ENCODE results near the gene THRB. TPM values are rescaled to one million over a fixed set of nuclear protein-coding genes. Genes with fewer than 3 reads are reported as not detected.

Gene THRB
- total and polyA plus RNA-seq, 7 experiments from 2014 or later, result 0.05 to 1.0 (median 0.16) TPM; not detected in 4

DNA sequence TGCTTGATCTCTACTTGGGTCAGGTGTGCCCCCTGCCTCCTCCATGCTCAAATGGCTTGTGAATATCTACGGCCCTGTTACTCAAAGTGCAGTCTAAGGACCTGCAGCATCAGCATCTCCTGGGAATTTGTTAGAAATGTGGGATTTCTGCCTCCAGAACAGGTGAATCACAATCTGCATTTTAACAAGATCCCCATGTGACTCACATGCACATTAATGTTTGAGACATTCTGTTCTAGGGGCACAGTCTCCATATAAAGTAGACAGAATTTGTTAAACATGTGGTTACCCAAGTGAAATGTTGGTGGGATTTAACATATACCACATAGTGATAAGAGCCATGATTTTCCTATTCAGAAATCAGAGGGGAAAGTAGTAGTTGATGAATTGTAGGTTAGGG lies 293.3 kb downstream of the THRB start:
- H3K27me3 ChIP-seq (ENCODE audit: control insufficient read depth in 2 of 2, insufficient read depth in 2 of 2, low read length in 2 of 2), result no peaks in the 10 kb centered on the region
- no peaks in the 10 kb centered on the region for H3K9me3 ChIP-seq (ENCODE audit: control insufficient read depth in 2 of 3, low read length in 3 of 3)
- peaks cover 7 to 25% (median 10%) of the 10 kb centered on the region in 5 donors for H3K27me3 Mint-ChIP-seq
- no peaks in the 10 kb centered on the region for H3K4me1 ChIP-seq (ENCODE audit: control insufficient read depth in 2 of 2, insufficient read depth in 2 of 2, low read length in 2 of 2)
- ATAC-seq (no peak), DNase-seq (no peak)
- no peaks in the 10 kb centered on the region for H3K36me3 ChIP-seq (ENCODE audit: control insufficient read depth in 2 of 3, insufficient read depth in 3 of 3, low read length in 3 of 3)
- ChIA-PET POLR2A (interaction anchor here (0.6 kb wide), 1 partner anchor 11 kb away, joined by 4 read pairs; no protein-coding TSS in a partner anchor), CTCF (no interaction called here)
- H3K4me3 Mint-ChIP-seq, result no peak overlapping the region
- no peaks in the 10 kb centered on the region for H3K4me1 Mint-ChIP-seq
- peaks cover 0 to 7% (median 1%) of the 10 kb centered on the region in 11 donors for H3K9me3 Mint-ChIP-seq
- peaks cover 0 to 1% (median 0%) of the 10 kb centered on the region in 5 donors for H3K36me3 Mint-ChIP-seq
- intact Hi-C loops (cut with micrococcal nuclease), result no loop called here
- H3K27ac ChIP-seq (ENCODE audit: low read depth, low read length), result no peak overlapping the region
- no peak overlapping the region for H3K4me3 ChIP-seq (ENCODE audit: low read length)
- H3K27ac Mint-ChIP-seq, result no peak overlapping the region

DNA sequence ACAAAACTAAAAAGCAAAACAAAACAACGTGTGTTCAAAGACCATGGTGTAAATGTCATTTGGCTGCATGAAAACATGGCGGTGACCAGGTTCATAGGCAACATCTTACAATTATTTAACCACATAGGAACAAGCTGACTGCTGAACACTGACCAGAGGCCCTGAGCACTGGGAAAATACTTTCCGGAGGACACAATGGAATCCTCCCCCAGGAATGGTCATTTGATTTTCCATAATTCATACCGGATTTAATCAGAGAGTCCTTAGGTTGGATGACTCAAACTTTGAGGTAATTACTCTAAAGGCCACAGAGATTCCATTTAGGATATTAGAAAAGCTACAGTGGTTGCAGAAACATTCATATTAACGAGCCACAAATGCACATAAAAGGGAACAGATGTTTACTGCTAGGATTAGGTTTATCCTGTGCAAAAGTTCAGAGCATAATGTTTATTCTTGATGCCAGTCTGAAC lies 294.8 kb downstream of the THRB start:
- no peaks in the 10 kb centered on the region for H3K4me1 ChIP-seq (ENCODE audit: control insufficient read depth in 2 of 2, insufficient read depth in 2 of 2, low read length in 2 of 2)
- no peaks in the 10 kb centered on the region for H3K9me3 ChIP-seq (ENCODE audit: control insufficient read depth in 2 of 3, low read length in 3 of 3)
- no peaks in the 10 kb centered on the region for H3K4me1 Mint-ChIP-seq
- DNase-seq (no peak), ATAC-seq (no peak)
- no peaks in the 10 kb centered on the region for H3K27me3 ChIP-seq (ENCODE audit: control insufficient read depth in 2 of 2, insufficient read depth in 2 of 2, low read length in 2 of 2)
- H3K27ac Mint-ChIP-seq, result no peak overlapping the region
- H3K36me3 Mint-ChIP-seq, result no peaks in the 10 kb centered on the region
- ChIA-PET POLR2A (no interaction called here), CTCF (no interaction called here)
- H3K36me3 ChIP-seq (ENCODE audit: control insufficient read depth in 2 of 3, insufficient read depth in 3 of 3, low read length in 3 of 3), result no peaks in the 10 kb centered on the region
- H3K27ac ChIP-seq (ENCODE audit: low read depth, low read length), result no peak overlapping the region
- no peak overlapping the region for H3K4me3 ChIP-seq (ENCODE audit: low read length)
- H3K27me3 Mint-ChIP-seq, result peaks cover 7 to 23% (median 10%) of the 10 kb centered on the region in 5 donors
- H3K4me3 Mint-ChIP-seq, result no peak overlapping the region
- peaks cover 0 to 6% (median 0%) of the 10 kb centered on the region in 11 donors for H3K9me3 Mint-ChIP-seq
- intact Hi-C loops (cut with micrococcal nuclease), result no loop called here

DNA sequence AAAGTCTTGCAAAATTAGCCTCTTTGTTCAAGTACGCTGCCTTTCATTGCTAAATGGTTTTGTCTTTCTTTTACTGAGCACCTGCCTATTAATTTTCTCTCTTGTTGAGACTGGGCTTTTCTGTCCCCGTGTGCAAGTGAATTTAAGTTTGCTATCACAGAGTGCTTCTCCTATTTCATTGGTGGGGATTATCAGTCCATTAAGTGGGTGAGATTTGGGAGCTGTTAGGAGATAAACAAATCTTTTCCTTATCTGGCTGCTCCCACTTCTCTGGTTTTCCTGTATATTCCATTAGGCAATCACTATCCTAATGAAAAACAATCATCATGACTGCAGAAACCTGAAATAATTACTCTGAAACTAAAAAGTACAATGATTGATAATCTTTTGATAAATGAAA lies 295.4 kb downstream of the THRB start:
- DNase-seq, result no peak
- no peaks in the 10 kb centered on the region for H3K4me1 ChIP-seq (ENCODE audit: control insufficient read depth in 2 of 2, insufficient read depth in 2 of 2, low read length in 2 of 2)
- POLR2A ChIA-PET, result no interaction called here
- no peak overlapping the region for H3K27ac Mint-ChIP-seq
- H3K9me3 ChIP-seq (ENCODE audit: control insufficient read depth in 2 of 3, low read length in 3 of 3), result no peaks in the 10 kb centered on the region
- H3K27me3 ChIP-seq (ENCODE audit: control insufficient read depth in 2 of 2, insufficient read depth in 2 of 2, low read length in 2 of 2), result no peaks in the 10 kb centered on the region
- H3K27ac ChIP-seq (ENCODE audit: low read depth, low read length), result no peak overlapping the region
- intact Hi-C loops (cut with micrococcal nuclease), result no loop called here
- no peak for ATAC-seq
- H3K27me3 Mint-ChIP-seq, result peaks cover 7 to 18% (median 10%) of the 10 kb centered on the region in 5 donors
- H3K4me3 Mint-ChIP-seq, result no peak overlapping the region
- H3K9me3 Mint-ChIP-seq, result peaks cover 0 to 6% (median 0%) of the 10 kb centered on the region in 11 donors
- CTCF ChIA-PET, result no interaction called here
- H3K36me3 ChIP-seq (ENCODE audit: control insufficient read depth in 2 of 3, insufficient read depth in 3 of 3, low read length in 3 of 3), result no peaks in the 10 kb centered on the region
- H3K4me1 Mint-ChIP-seq, result no peaks in the 10 kb centered on the region
- H3K4me3 ChIP-seq (ENCODE audit: low read length), result no peak overlapping the region
- H3K36me3 Mint-ChIP-seq, result no peaks in the 10 kb centered on the region

DNA sequence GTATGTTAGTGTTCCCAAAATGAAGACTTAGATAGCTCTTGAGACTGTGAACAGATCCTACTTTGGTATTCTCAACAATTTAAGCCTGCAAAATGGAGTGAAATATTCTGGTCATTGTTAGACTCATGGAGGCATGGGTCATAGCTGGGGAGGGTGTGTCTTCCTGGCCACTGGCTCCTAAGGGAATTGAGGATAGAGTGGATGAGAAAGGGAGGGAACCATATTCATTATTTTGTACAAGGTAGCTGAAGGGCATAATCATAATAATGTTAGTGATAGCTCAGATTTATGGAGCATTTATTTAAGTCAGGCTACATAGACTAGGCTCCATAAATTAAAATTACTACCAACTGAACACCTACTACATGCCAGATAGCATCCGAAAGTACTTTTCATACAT lies 295.9 kb downstream of the THRB start:
- Mint-ChIP-seq H3K27ac (no peak overlapping the region), H3K9me3 (peaks cover 0 to 6% (median 0%) of the 10 kb centered on the region in 11 donors), H3K4me3 (no peak overlapping the region), H3K36me3 (no peaks in the 10 kb centered on the region), H3K27me3 (peaks cover 7 to 16% (median 12%) of the 10 kb centered on the region in 5 donors), H3K4me1 (no peaks in the 10 kb centered on the region)
- ChIA-PET CTCF (no interaction called here), POLR2A (no interaction called here)
- no peaks in the 10 kb centered on the region for H3K36me3 ChIP-seq (ENCODE audit: control insufficient read depth in 2 of 3, insufficient read depth in 3 of 3, low read length in 3 of 3)
- no peaks in the 10 kb centered on the region for H3K27me3 ChIP-seq (ENCODE audit: control insufficient read depth in 2 of 2, insufficient read depth in 2 of 2, low read length in 2 of 2)
- H3K4me1 ChIP-seq (ENCODE audit: control insufficient read depth in 2 of 2, insufficient read depth in 2 of 2, low read length in 2 of 2), result no peaks in the 10 kb centered on the region
- no peak overlapping the region for H3K4me3 ChIP-seq (ENCODE audit: low read length)
- H3K9me3 ChIP-seq (ENCODE audit: control insufficient read depth in 2 of 3, low read length in 3 of 3), result no peaks in the 10 kb centered on the region
- DNase-seq, result no peak
- intact Hi-C loops (cut with micrococcal nuclease), result no loop called here
- ATAC-seq, result no peak
- H3K27ac ChIP-seq (ENCODE audit: low read depth, low read length), result no peak overlapping the region

DNA sequence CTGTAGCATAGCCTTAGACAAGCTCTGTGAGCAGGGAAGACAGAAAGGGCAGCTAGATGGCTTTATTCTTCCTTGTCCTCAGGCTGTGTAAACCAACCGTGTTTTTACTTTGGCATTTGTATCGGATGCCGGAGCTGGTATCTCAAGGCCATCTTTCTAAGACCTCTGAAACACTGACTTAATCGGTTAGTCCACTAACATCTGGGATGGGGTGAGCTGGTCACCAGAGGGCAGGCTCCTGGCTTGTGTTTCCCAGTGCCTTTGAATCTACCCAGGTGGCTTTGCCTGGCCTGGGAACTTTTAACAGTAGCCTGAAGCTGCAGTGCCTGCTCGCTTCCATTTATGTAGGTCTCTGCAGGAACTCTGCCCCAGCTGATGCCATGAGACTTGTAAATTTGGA lies 296.8 kb downstream of the THRB start:
- DNase-seq (no peak), ATAC-seq (no peak)
- H3K4me3 Mint-ChIP-seq, result no peak overlapping the region
- ChIA-PET POLR2A (interaction anchor here (0.6 kb wide), 1 partner anchor 1484 kb away, joined by 5 read pairs; no protein-coding TSS in a partner anchor), CTCF (no interaction called here)
- no peaks in the 10 kb centered on the region for H3K27me3 ChIP-seq (ENCODE audit: control insufficient read depth in 2 of 2, insufficient read depth in 2 of 2, low read length in 2 of 2)
- no peaks in the 10 kb centered on the region for H3K36me3 Mint-ChIP-seq
- no peaks in the 10 kb centered on the region for H3K4me1 Mint-ChIP-seq
- H3K27me3 Mint-ChIP-seq, result peaks cover 7 to 21% (median 15%) of the 10 kb centered on the region in 5 donors
- H3K4me3 ChIP-seq (ENCODE audit: low read length), result no peak overlapping the region
- no peaks in the 10 kb centered on the region for H3K4me1 ChIP-seq (ENCODE audit: control insufficient read depth in 2 of 2, insufficient read depth in 2 of 2, low read length in 2 of 2)
- no peak overlapping the region for H3K27ac Mint-ChIP-seq
- H3K27ac ChIP-seq (ENCODE audit: low read depth, low read length), result no peak overlapping the region
- H3K9me3 ChIP-seq (ENCODE audit: control insufficient read depth in 2 of 3, low read length in 3 of 3), result no peaks in the 10 kb centered on the region
- no peaks in the 10 kb centered on the region for H3K36me3 ChIP-seq (ENCODE audit: control insufficient read depth in 2 of 3, insufficient read depth in 3 of 3, low read length in 3 of 3)
- intact Hi-C loops (cut with micrococcal nuclease), result no loop called here
- peaks cover 0 to 6% (median 0%) of the 10 kb centered on the region in 11 donors for H3K9me3 Mint-ChIP-seq

DNA sequence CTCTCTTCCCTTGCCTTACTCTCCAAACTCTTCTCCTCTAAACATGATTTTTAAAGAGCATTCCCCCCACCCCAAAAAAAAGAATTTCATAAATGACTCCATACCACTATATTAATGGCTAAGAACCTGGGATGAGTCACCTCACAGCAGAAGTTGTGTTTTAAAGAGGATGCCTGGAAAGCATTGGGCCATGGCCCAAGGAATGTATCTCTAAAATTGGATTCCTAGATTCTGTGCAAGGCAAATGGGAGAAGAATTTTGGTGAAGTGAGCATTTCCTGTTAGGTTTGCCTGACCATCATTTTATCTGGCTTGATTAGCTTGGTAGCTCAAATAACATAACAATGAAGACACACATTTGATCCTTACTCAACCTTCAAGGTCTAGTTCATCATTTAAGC lies 298.1 kb downstream of the THRB start:
- Mint-ChIP-seq H3K36me3 (no peaks in the 10 kb centered on the region), H3K27me3 (peaks cover 5 to 22% (median 7%) of the 10 kb centered on the region in 5 donors), H3K9me3 (peaks cover 0 to 2% (median 0%) of the 10 kb centered on the region in 11 donors), H3K27ac (no peak overlapping the region), H3K4me3 (no peak overlapping the region), H3K4me1 (no peaks in the 10 kb centered on the region)
- no peak overlapping the region for H3K27ac ChIP-seq (ENCODE audit: low read depth, low read length)
- no peaks in the 10 kb centered on the region for H3K27me3 ChIP-seq (ENCODE audit: control insufficient read depth in 2 of 2, insufficient read depth in 2 of 2, low read length in 2 of 2)
- no peak for DNase-seq
- no peaks in the 10 kb centered on the region for H3K4me1 ChIP-seq (ENCODE audit: control insufficient read depth in 2 of 2, insufficient read depth in 2 of 2, low read length in 2 of 2)
- no peaks in the 10 kb centered on the region for H3K9me3 ChIP-seq (ENCODE audit: control insufficient read depth in 2 of 3, low read length in 3 of 3)
- ATAC-seq, result no peak
- intact Hi-C loops (cut with micrococcal nuclease), result no loop called here
- H3K36me3 ChIP-seq (ENCODE audit: control insufficient read depth in 2 of 3, insufficient read depth in 3 of 3, low read length in 3 of 3), result no peaks in the 10 kb centered on the region
- CTCF ChIA-PET, result no interaction called here
- H3K4me3 ChIP-seq (ENCODE audit: low read length), result no peak overlapping the region
- POLR2A ChIA-PET, result no interaction called here

DNA sequence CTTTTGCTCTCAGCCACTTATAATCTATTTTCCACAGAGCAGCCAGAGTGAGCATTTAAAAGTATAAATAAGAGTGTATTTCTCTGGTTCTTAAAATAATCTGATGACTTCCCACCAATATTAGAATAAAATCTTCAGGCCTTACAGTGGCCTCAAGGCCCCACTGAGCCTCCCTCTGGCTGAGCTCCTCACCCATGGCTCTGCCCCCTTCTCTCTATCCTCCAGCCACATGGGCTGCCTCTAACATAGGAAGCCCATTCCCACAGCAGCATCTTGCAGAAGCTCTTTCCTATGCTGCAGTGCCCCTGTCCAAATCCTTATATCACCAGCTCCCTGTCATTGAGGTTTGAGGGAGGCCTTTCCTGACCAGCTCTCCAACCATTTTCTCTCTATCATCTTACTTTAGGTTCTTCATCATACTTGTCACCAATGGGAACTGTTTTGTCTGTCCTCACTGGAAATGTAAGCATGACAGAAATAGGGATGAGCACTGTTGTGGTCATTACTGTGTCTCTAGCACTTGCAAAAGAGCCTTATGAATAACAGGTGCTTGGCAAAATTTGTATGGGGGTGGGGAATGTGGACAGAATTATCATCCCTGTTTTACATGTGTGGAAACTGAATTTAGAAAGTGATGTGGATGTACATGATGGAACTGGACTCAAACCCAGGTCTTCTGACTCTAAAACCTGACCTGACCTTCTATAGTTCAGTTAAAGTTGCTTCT lies 299.0 kb downstream of the THRB start:
- no peaks in the 10 kb centered on the region for H3K36me3 Mint-ChIP-seq
- POLR2A ChIA-PET, result no interaction called here
- Histone ChIP-seq H3K4me3 (ENCODE audit: low read length) (no peak overlapping the region), H3K9me3 (ENCODE audit: control insufficient read depth in 2 of 3, low read length in 3 of 3) (no peaks in the 10 kb centered on the region), H3K27ac (ENCODE audit: low read depth, low read length) (no peak overlapping the region), H3K4me1 (ENCODE audit: control insufficient read depth in 2 of 2, insufficient read depth in 2 of 2, low read length in 2 of 2) (no peaks in the 10 kb centered on the region), H3K36me3 (ENCODE audit: control insufficient read depth in 2 of 3, insufficient read depth in 3 of 3, low read length in 3 of 3) (no peaks in the 10 kb centered on the region), H3K27me3 (ENCODE audit: control insufficient read depth in 2 of 2, insufficient read depth in 2 of 2, low read length in 2 of 2) (no peaks in the 10 kb centered on the region)
- CTCF ChIA-PET, result no interaction called here
- no peak overlapping the region for H3K27ac Mint-ChIP-seq
- H3K4me1 Mint-ChIP-seq, result no peaks in the 10 kb centered on the region
- H3K9me3 Mint-ChIP-seq, result peaks cover 0 to 2% (median 0%) of the 10 kb centered on the region in 11 donors
- no peak overlapping the region for H3K4me3 Mint-ChIP-seq
- ATAC-seq (no peak), DNase-seq (no peak)
- peaks cover 0 to 21% (median 5%) of the 10 kb centered on the region in 5 donors for H3K27me3 Mint-ChIP-seq
- intact Hi-C loops (cut with micrococcal nuclease), result no loop called here

Data from naive thymus-derived CD4-positive, alpha-beta T cell (primary cell).